HG03039 (cell line): ENCODE data around the gene EMILIN2.

Source experiments
- ATAC-seq: cut with Tn5 transposase; IDR thresholded peaks from one replicate; pipeline ENCODE4 v1.9.1; 2021; ENCODE audit warnings: mild to moderate bottlenecking, moderate library complexity; ENCODE audit not compliant: unreplicated experiment

Gene EMILIN2

GRCh38 chr18:2948038-2948437 lies 101.2 kb downstream of the EMILIN2 start:
- ATAC-seq, result no peak

GRCh38 chr18:2952605-2953004 lies 105.8 kb downstream of the EMILIN2 start:
- no peak for ATAC-seq

- ATAC-seq, result no peak
These were observed 107.3 kb downstream of the EMILIN2 start for GRCh38 chr18:2953935-2954653.

GRCh38 chr18:2954869-2955645 lies 108.3 kb downstream of the EMILIN2 start:
- no peak for ATAC-seq

- ATAC-seq, result no peak
These were observed 109.2 kb downstream of the EMILIN2 start for GRCh38 chr18:2956056-2956455.

- ATAC-seq, result peak; percentile 33
These were observed 112.1 kb downstream of the EMILIN2 start for GRCh38 chr18:2958819-2959298.

GRCh38 chr18:2959341-2959740 lies 112.5 kb downstream of the EMILIN2 start:
- ATAC-seq, result no peak

- ATAC-seq, result no peak
These were observed 114.3 kb downstream of the EMILIN2 start for GRCh38 chr18:2960983-2961696.

GRCh38 chr18:2961821-2962220 lies 115.0 kb downstream of the EMILIN2 start:
- ATAC-seq, result no peak

GRCh38 chr18:2963048-2963447 lies 116.2 kb downstream of the EMILIN2 start:
- ATAC-seq, result no peak

GRCh38 chr18:2964361-2965010 lies 117.7 kb downstream of the EMILIN2 start:
- no peak for ATAC-seq
